Neural progenitor cell (in vitro differentiated cells): Measurements from ENCODE around the gene AGTRAP.

Experiments
- CTCF ChIP-seq: fragments of 200-600 bp; sonication (generic); IDR thresholded peaks from 2 replicates; pipeline ENCODE4 v1.5.1; 2017; ENCODE audit warnings: antibody characterized with exemption, mild to moderate bottlenecking
- EZH2 ChIP-seq: fragments of 200-600 bp; sonication (generic); IDR thresholded peaks from 2 replicates; pipeline ENCODE4 v1.6.1; 2017; ENCODE audit warnings: antibody characterized with exemption, mild to moderate bottlenecking, moderate library complexity

- TF ChIP-seq CTCF (no peak), EZH2 (no peak)
These were observed 5.5 kb downstream of the AGTRAP start for GRCh38 chr1:11741482-11741881.
